AG09309 (cell line): ENCODE data around the gene GDF7.

Experiments
- DNase-seq: peaks from one replicate; pipeline ENCODE4 v3.0.0-alpha.2; 2010; ENCODE audit warnings: low read depth
- H3K4me3 ChIP-seq: 2 replicates; pipeline ENCODE4 v1.5.1; 2011; ENCODE audit warnings: mild to moderate bottlenecking, low read depth, low read length, moderate library complexity; ENCODE audit not compliant: control insufficient read depth
- TF ChIP-seq, protein P1 (sequence below): IDR thresholded peaks from 2 replicates; pipeline ENCODE4 v1.5.1; 2011; ENCODE audit warnings: mild to moderate bottlenecking, low read depth, low read length, inconsistent platforms; ENCODE audit not compliant: insufficient read depth, control insufficient read depth; ENCODE audit errors: missing control alignments

Gene GDF7

DNA sequence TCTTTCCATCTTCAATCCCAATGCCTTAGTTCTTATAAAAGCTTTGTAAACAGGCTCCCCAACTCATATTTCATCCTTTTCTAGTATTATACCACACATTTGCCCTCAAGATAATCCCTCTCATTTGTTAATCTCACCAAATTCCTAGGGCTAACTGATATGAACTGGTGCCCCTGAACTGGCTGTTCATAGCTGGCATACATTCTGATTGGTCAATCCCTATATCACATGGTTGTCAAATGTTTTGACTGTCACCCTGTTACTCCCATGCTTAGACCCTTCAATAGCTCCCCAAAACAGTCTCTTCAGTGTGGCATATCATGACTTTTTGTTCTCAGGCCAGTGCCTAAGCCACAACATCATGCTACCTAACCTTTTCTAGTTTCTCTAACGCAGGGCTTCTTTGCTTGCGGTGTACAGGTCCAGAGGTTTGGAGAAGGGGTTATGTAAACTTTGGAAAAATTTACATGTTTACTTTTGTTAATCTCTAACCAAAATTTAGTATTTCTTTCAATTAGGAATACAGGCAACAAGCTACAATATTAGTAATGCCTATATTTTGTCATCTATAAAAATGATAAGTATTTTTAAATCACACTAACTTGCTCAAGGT, 30.5 kb downstream of the GDF7 start:
- H3K4me3 ChIP-seq = no peak overlapping the region
- DNase-seq = no peak
- TF ChIP-seq, protein P1, sequence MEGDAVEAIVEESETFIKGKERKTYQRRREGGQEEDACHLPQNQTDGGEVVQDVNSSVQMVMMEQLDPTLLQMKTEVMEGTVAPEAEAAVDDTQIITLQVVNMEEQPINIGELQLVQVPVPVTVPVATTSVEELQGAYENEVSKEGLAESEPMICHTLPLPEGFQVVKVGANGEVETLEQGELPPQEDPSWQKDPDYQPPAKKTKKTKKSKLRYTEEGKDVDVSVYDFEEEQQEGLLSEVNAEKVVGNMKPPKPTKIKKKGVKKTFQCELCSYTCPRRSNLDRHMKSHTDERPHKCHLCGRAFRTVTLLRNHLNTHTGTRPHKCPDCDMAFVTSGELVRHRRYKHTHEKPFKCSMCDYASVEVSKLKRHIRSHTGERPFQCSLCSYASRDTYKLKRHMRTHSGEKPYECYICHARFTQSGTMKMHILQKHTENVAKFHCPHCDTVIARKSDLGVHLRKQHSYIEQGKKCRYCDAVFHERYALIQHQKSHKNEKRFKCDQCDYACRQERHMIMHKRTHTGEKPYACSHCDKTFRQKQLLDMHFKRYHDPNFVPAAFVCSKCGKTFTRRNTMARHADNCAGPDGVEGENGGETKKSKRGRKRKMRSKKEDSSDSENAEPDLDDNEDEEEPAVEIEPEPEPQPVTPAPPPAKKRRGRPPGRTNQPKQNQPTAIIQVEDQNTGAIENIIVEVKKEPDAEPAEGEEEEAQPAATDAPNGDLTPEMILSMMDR = no peak

DNA sequence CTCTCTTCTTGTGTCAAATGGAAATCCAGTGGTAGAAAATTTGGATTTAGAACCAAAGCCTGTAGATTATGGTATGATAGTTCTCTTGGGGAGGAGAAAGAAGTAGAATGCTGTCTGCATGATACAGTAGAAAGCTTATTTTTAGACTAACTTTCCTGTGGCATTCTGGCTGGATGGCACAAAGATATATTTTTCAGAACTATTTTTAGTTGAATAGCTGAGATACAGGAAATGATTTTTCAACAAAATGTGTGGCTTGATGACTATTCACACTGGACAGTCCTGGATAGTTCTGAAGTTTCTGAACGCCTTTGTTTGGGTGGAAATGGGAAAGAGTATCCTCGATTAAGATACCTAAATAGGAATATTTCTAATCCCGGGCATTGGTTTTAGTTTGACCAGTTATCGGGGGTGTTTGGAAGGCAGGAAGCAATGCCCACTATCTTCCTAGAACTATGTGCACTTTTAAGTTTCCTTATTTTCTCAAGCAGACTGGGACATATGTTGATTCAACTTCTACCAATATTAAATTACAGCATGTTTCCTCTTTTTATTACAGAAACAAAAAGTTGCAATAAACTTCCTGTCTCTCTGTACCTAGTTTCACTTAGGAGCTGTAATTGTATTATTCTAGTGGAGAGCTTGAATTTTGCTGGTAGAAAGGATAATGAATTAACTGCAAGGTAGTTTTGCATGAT, 32.1 kb downstream of the GDF7 start:
- H3K4me3 ChIP-seq = no peak overlapping the region
- no peak for DNase-seq
- TF ChIP-seq, protein P1 = no peak

DNA sequence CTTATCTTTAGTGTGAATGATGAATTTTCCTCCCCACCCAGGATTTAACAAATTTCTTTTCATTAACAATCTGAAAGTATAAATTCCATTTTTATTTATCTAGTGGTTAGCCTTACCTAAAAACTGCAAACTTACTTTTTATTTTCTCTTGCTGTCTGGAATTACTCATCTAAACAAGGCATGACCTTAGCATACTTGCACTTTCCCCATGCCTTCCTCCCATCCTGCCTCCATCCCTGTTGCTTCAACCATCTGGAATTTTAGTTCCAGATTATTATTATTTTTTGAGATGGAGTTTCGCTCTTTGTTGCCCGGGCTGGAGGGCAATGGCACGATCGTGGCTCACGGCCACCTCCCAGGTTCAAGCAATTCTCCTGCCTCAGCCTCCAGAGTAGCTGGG, 35.6 kb downstream of the GDF7 start:
- TF ChIP-seq, protein P1 = no peak
- H3K4me3 ChIP-seq = no peak overlapping the region
- DNase-seq = no peak

DNA sequence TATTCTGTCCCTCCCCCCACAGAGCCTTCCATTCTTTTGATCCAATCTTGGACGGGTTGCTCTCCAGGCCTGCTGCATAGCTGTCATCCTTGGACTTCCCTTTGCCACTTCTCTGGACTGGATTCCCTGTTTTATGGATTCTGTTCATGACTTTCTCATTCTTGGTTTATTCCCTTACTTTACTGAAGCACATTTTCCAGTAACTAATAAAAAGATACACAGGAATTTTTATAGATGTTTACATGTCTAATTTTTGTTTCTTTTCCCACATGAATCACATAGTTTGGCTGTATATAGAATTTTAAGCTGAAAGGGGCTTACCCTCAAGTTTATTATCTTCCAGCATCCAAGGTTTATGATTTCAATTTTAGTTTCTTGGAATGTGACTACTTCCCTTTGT, 37.9 kb downstream of the GDF7 start:
- DNase-seq = peak; percentile 60
- no peak overlapping the region for H3K4me3 ChIP-seq
- TF ChIP-seq, protein P1 = no peak

DNA sequence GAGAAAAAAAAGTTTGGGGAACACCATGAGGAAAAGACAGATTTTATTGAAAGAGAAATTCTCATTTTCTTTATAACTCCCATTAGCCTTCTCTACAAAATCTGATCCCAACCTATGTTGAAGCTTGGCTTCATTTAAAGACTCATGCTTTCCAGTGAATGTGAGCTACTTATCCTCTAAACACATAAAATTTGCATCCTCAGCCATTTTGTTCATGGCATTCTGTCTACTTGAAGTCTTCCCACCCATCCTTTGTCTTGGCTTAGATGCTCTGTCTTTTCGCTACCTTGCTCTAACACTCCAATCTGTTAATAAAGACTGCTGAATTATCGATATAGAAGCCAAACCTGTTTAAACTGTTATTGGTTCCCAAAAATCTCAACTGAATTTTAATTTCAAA, 39.3 kb downstream of the GDF7 start:
- TF ChIP-seq, protein P1 = no peak
- H3K4me3 ChIP-seq = no peak overlapping the region
- no peak for DNase-seq

DNA sequence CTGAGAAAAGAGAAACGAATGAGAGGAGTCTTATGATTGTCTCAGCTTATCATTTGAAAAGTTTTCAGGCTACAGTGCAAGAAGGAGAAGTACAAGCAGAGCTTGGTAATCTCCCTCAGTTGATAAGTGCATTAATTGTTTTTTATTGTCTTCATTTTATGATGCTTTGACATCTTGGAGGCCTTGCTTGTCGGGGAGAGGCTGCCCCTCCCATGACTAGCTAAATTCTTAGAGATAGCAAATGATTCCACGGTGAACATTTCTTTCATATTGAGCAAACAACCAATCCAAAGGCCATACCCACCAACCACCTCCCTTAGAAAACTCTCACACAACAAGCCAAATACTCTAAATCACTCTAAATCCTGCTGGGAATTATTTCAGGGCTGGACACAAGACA, 39.8 kb downstream of the GDF7 start:
- TF ChIP-seq, protein P1 = no peak
- no peak for DNase-seq
- H3K4me3 ChIP-seq = no peak overlapping the region
